ENCODE measurements around the gene DGKI.

DGKI gene

GRCh38 chr7:137519181-137519691 lies 327.5 kb downstream of the DGKI start:
- DNase-seq, result no peak

GRCh38 chr7:137513091-137513490 lies 333.7 kb downstream of the DGKI start:
- no peak for DNase-seq

GRCh38 chr7:137507096-137507495 lies 339.7 kb downstream of the DGKI start:
- DNase-seq, result no peak

- DNase-seq, result no peak
Measured at GRCh38 chr7:137506031-137506430, 340.7 kb downstream of the DGKI start.

- no peak for DNase-seq
Measured at GRCh38 chr7:137501562-137501961, 345.2 kb downstream of the DGKI start.

GRCh38 chr7:137492889-137493288 lies 353.9 kb downstream of the DGKI start:
- DNase-seq, result no peak

GRCh38 chr7:137489880-137490279 lies 356.9 kb downstream of the DGKI start:
- no peak for DNase-seq

GRCh38 chr7:137488038-137488437 lies 358.7 kb downstream of the DGKI start:
- no peak for DNase-seq

- no peak for DNase-seq
Measured at GRCh38 chr7:137485818-137486217, 361.0 kb downstream of the DGKI start.

GRCh38 chr7:137484326-137484725 lies 362.4 kb downstream of the DGKI start:
- no peak for DNase-seq

- DNase-seq, result no peak
Measured at GRCh38 chr7:137482466-137482865, 364.3 kb downstream of the DGKI start.

- DNase-seq, result no peak
Measured at GRCh38 chr7:137480824-137481365, 365.9 kb downstream of the DGKI start.

- no peak for DNase-seq
Measured at GRCh38 chr7:137480401-137480800, 366.4 kb downstream of the DGKI start.

GRCh38 chr7:137476937-137477336 lies 369.8 kb downstream of the DGKI start:
- DNase-seq, result no peak

- no peak for DNase-seq
Measured at GRCh38 chr7:137475966-137476365, 370.8 kb downstream of the DGKI start.

GRCh38 chr7:137474540-137475026 lies 372.2 kb downstream of the DGKI start:
- no peak for DNase-seq

- DNase-seq, result no peak
Measured at GRCh38 chr7:137471128-137471527, 375.6 kb downstream of the DGKI start.

- DNase-seq, result no peak
Measured at GRCh38 chr7:137469858-137470257, 376.9 kb downstream of the DGKI start.

GRCh38 chr7:137469191-137469811 lies 377.5 kb downstream of the DGKI start:
- no peak for DNase-seq

GRCh38 chr7:137462847-137463246 lies 383.9 kb downstream of the DGKI start:
- no peak for DNase-seq

- DNase-seq, result no peak
Measured at GRCh38 chr7:137462074-137462715, 384.6 kb downstream of the DGKI start.

GRCh38 chr7:137458399-137458798 lies 388.4 kb downstream of the DGKI start:
- no peak for DNase-seq

GRCh38 chr7:137454767-137455166 lies 392.0 kb downstream of the DGKI start:
- no peak for DNase-seq

- no peak for DNase-seq
Measured at GRCh38 chr7:137454246-137454724, 392.5 kb downstream of the DGKI start.
